HG03159 (cell line): ENCODE data around the gene SSR3.
A peak's percentile ranks its signal among the peaks of the same experiment; 100 is the strongest.

Experiments
- ATAC-seq: cut with Tn5 transposase; IDR thresholded peaks from one replicate; pipeline ENCODE4 v1.9.1; 2021; ENCODE audit warnings: mild to moderate bottlenecking, moderate library complexity; ENCODE audit not compliant: unreplicated experiment

The SSR3 gene

DNA sequence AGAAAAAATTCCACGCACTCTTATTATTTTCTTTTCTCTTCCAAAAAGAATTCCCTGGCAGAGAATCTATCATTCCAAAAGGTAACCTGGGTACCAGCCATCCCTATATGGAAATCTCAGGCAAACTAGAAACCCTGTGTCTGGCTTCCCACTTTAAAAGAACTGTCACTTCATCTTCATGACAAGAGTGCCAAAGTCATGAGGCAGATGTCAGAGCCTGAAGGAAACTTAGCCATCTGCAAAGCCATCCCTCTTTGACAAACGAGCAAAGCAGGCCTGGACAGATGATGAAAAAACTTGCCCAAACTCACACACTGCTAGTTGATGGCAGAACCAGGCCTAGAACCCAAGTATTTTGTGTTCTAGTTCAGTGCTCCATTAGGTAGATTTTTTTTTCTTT, 15.9 kb downstream of the SSR3 start:
- no peak for ATAC-seq

DNA sequence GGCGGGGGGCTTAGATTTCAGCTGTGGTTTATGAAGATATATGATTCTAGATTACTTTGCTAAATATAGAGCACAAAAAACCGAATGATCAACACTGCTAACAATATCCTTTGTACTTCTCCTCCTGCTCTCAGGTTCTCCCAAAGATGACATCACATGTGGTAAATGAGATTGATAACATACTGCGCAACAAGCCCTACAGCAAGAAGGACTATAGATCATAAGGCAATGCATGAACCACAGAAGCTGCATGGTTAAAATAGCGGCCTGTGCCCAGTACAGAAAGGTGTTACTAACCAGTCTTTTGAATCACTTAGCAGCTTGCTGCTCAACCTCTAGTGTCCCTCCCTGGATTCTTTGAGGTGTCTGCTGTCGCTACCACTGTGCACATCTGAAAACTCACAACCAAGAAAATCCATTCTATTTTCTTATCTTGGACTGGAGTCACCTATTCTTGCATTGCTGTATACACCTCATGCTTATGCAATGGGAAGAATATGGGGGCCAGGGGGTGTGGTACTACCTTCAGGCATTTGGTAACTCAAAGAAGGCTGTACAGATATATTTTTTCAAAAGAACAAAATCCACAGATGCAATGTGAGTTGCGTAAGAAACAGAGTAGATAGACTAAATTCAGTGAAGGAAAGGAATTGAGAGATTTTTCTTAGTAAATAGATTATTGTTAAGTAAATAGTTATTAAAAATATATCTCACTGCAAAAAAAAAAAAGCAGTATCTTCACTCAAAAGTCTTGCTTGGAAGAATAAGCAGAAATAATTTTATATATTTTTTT, 18.2 kb downstream of the SSR3 start:
- no peak for ATAC-seq

DNA sequence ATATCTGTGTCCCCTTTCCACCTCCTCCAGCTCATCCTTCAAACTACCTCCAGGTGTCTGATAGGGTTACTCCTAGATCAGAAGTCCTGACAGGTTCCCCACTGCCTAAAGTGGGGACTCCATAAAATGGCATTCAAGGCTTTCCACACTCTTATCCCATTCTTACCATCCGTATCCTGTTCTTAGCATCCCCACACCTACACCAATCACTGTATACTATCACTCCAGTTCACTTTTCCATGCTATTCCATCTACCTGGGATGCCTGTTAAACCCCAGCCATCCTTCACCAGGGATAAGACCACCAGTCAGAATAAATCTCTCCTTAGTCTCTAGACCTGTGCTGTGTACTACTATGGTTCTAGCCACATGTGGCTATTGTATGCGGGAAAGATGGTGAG, 19.1 kb downstream of the SSR3 start:
- no peak for ATAC-seq

DNA sequence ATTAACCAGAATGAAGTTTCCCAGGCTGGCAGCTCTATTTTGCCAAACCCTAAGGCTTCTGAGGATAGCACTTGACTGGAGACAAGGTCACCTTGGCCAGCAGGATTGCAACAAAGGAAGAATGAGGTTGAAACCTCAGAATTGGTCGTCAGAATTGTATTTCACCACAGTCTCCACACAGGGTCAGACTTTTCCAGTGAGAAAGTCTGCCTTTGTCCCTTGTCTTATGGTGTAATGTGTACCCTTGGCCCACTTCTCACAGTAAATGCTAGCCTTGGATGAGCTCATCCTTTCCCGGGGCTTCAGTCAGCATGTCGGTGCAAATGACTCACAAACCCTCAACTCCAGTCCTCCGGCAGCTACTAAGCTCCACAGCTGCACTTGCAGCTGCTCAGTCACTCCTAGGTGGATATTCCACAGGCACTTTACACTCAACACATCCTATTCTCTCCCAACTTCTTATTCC, 19.7 kb downstream of the SSR3 start:
- ATAC-seq: no peak

DNA sequence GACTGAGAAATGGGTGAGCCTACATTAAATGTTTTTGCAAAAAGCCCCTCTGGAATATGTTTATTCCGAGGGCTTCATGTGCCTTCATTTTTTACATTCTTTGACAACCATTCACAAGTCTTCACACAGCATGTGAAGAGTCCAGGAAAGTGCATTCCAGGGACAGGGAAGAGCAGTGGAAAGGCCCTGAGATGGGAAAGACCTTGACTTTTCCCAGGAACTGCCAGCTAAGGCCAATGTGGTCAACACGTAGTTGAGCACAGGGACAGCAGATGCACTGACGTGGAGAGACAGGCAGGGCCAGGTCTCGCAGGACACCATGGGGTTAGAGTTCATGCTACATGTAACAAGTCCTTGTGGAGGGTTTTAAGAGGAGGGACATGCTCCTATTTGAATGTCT, 21.7 kb downstream of the SSR3 start:
- ATAC-seq: no peak

DNA sequence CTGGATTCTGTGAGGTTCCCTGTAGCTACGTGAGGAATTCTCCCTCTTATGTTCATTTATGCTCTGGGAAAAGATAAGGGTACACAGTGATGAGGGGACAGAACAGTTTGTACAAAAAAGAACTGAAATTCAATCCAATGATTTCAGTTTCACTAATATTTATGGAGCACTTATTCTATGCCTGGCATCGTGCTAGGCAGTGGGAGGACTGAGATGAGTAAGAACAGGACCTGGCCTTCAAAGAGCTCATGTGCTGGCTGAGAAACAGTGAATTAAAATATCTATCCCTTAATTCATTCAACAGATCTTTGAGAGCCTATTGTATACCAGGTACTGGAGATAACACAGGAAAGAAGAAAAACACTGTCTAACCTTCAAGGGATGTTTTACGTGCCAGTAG, 22.2 kb downstream of the SSR3 start:
- ATAC-seq: no peak

DNA sequence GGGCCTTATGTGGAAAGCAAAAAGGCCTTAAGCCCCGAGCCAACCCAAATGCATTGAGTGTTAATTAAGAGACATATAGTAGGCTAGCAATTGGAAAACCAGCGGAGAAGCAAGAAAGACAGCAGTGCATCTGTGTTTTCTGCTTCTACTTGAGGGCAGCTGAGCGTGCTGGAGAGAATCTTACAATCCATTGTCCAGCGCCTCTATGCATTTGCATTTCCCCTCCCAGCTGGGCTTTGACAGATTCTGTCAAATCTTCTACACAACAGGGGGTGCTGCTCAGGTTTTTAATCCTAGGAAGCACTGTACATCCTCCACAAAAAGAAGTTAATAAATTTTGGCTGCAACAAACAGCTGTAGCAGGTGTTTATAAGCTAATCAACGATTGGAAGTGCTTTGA, 23.9 kb downstream of the SSR3 start:
- ATAC-seq: no peak

DNA sequence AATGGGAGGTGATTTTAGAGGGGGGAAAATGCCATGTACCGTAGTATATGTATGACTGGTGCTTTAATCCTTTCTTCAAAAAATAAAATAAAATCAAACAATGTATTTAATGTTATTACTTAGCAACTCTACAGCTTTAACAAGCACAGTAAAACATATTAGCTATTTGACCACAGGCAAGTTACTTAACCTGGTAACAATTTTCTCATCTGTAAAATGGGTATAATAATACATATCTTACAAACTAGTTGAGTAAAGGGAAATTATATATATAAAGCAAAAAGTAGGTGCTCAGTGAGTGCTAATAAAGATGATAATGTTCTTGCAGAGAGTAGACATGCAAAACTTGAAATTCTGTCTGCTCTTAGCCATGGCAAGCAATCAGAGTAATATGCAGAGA, 27.9 kb downstream of the SSR3 start:
- ATAC-seq: no peak

DNA sequence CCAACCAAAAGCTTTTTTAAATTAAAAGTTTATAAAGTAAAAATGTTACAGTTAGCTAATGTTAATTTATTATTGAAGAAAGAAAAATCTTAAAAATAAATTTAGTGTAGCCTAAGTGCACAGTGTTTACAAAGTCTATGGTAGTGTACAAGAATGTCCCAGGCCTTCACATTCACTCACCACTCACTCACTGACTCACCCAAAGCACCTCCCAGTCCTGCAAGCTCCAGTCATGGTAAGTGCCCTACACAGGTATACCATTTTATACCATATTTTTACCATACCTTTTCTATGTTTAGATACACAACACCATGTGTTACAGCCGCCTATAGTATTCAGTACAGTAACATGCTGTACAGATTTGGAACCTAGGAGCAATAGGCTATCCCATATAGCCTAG, 29.1 kb downstream of the SSR3 start:
- ATAC-seq: no peak

DNA sequence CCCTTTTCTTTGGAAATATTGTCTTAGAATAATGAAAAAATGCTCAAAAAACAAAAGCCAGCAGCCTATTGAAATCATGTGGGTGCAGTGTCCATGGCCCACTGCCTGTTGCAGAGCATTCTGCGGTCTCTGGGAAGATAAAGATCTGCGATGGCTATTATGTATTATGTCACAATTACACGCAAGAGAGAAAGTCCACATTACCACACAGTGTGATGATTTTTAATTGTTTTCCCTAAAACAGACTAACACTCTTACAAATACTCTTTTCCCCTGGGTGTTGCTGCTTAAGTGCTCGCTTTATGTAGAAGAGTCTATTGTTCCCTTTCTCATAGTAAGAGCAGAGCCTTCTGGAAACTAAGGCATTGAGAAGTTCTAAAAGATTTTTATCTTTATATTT, 32.2 kb downstream of the SSR3 start:
- no peak for ATAC-seq

DNA sequence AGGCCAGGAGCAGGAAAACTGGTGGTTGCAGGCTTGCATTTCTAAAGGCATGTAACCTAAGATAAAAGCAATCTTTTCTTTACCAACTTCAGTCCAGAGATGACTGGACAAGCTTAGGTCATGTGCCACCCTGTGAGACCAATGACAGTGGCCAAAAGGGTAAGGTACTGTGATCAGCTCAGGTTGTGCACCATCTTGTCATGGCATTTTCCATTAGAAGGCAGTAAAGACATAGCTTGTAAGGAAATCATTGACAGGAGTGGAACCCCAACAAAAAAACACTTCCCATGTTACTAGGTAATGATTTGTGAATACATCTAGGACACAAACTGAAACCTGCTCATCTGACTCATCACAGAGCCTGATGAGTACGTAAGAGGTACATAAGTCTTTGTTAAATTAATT, 35.2 kb downstream of the SSR3 start:
- ATAC-seq: peak; percentile 90

DNA sequence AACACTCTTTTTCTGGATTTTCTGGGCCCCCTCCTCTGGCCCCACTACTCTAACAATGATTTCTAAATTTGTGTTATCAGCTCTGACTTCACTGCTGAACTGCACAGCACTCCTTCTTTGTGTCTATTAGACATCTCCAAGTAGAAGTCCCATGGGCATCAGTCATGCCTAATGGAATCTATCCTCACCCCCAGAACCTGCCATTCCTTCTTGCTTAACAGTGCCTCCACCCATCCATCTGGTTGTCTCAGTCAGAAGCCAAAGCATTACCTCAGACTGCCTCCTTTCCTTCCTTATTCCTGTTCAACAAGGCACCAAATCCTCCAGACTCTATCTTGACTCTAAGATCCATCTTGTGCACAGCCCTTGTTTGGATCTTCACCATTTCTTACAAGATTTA, 36.2 kb downstream of the SSR3 start:
- ATAC-seq: no peak

DNA sequence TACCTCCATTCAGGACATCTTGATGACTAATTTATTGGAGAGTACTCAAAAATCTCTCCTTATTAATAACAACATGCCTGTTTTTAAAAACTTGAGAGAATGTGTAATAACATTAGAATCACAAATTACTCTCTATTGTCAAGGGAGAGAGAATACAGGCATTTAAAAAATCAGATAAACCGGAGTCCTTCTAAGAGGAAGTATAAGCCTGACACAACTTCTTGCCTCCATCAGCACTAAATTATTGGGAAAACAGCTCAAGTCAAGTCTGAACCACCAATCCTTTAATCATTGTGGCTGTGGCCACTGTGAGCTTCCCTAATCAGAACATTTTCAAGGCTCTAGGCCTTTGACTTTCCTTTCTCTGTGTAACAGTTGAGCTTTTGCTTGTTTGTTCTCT, 38.0 kb downstream of the SSR3 start:
- ATAC-seq: no peak

DNA sequence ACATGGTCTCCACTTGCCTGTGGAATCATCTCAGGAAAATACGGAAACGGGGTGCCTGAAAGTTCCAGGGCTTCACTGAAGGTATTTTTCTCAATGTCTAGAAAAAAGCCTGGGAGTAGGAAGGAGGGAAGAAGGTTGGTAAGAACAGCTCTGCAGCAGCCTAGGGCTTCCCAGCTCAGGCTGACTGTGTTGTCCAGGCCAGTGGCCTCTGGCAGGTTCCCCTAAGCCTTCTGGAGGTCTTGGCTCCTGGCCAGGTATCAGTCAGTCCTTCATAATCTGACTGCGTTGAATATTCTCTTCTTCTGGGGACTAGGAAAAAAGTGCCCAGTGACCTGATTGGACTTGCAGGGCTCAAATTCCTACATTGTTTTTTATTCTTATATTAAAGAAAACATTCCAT, 38.6 kb downstream of the SSR3 start:
- ATAC-seq: no peak

DNA sequence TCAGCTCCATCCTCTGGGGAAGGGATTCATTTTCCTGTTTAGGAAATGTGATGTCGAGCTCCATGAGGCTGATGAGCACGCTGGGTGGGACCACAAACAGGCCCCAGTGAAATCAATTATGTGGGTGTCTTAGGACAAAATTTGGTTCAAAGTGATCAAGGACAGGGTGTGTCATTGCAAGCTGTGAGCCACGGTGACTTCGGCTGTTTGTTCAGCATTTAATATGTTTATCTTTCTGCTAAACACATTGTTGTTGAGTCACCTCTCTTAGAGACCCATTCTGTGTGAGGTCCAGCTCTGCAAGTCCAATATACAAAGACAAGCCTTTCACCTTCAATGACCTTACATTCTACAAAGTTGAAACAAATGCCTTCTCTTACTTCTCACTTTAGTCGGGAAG, 41.3 kb downstream of the SSR3 start:
- no peak for ATAC-seq

DNA sequence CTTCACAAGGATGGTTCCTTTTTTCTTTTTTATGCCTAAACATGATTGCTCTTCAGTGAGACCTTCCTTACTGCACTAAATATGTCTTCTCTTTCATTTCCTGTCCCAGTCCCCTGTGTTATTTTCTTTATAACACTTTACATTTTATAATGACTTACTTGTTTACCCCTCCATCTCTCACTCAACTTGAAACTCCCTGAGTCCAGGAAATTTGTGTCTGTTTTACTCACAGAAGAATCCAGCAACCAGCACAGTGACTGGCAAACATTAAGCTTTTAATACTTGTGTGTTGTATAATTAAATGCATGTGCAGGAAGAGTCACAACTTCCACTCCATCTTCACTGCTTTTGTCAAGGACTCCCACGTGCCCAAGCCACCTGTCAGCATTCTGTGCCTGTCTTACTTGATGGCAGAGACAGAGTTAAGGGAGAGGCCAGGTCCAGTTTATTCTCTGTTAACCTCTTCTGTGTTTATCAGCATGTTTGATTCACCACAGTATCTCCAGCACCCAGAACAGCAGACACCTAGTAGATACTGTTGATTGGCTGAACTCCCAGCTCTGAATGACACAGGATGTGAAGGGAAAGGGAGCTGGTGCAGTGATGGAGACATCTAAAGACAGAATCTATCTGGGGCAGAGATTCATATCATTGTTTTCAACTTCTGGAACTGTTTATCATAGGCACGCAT, 42.8 kb downstream of the SSR3 start:
- ATAC-seq: no peak

DNA sequence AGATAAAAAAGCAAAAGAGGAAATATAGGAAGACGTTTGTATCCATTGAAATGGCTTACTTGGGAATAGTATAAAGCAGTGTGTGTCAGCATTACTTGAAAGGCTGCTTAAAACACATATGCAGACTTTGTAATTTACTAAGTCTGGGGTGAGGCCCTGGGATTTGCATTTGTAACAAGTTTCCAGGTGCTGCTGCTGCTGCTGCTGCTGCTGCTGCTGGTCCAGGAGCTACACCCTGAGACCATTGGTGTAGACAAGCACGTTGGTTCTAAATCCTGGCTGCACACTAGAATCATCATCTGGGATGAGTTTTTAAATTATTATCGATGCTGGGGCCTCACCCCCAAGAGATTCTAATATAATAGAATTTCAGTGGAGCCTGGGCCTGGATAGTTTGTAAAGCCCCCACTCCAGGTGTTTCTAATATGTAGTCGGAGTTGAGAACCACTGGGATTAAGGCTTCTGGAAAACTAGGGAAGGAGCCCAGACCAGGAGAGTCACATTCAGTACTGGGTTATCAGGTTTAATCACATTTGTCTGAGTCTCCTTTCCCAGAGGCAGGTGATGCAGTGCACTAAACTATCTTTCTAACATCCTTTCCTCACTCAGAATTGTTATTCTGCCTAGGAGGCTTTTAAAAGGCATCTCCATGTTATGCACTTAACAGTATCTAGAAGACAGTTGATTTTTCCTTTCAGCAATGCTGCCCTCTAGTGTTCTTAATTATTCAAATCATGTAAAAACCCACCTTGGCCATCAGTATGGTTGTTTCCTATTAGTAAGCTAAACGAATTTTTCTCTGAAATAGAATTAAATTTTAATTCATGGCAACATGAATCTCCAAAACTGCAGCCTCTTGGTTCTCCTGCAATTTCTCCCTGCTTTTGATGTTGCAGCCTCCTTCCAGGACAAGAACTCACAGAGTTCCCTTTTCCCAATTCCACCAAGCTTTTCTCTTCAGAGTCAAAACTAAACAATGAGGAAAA, 45.4 kb downstream of the SSR3 start:
- peak; percentile 82 for ATAC-seq

DNA sequence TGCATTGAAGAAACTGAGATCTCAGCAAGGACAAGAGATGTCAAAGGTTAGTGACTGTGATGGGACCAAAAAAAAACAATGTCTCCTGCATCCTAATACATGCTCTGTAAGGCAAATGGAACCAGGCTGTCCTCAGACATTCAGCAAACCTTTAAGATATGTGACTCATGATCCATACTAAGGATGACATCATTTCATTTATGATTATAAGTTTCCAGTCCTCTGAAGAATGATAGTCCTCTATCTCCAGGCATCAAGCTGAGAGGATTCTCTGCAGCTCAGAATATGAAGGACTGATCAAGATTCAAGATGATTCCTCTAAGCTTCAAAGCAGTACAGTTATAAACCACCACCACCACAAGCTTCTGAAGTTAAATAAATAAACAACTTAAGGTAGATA, 47.6 kb downstream of the SSR3 start:
- no peak for ATAC-seq

DNA sequence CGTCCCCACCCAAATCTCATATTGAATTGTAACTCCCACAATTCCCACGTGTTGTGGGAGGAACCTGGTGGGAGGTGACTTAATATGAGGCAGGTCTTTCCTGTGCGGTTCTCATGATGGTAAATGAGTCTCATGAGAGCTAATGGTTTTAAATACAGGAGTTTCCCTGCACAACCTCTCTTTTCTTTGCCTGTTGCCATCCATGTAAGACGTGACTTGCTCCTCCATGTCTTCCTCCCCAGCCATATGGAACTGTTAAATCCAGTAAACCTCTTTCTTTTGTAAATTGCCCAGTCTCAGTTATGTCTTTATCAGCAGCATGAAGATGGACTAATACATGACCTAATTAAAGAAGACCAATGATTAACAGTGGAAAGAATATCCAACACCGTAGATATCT, 56.6 kb downstream of the SSR3 start:
- ATAC-seq: no peak

DNA sequence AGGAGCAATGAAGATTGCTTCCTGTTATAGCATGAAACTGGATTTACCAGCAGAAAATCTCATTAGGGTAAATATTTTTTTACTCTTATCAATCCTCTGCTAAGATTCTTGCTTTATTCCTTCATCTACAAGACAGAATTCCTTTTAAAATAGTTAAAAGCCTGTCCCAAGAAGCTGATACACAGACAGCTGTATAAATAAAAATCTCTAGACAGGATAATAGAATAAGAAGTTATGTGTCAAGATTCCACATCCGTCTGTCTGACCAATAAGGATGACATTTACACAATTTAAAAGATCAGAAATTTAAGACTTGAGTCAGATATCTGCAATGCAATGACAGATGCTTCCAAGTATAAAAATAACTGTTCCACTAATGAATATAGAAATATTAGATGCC, 57.6 kb downstream of the SSR3 start:
- ATAC-seq: no peak

DNA sequence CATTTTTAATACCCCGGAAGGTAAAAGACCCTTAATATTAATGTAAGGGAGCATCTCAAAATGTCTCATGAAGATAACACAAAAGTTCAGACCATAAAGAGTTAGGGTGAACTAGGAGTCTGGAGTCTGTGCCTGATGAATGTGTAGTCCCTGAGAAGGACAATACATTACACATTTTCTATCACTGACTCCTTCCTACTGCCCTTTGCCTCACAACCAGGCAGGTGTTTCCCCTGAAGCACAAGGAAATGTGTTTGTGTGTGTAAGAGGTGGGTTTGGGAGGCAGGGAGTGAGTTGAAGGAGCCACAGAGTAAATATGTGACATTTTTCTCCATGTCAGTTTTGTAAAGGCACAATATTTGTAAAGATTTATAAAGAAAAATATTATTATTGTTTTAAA, 59.1 kb downstream of the SSR3 start:
- ATAC-seq: no peak
